A673 (cell line): ENCODE measurements around the gene RAB17.

Source experiments
- CTCF ChIP-seq: fragments of 300-800, 200-600 bp; sonication (generic); conservative IDR thresholded peaks from 2 replicates; pipeline ENCODE4 v1.5.1; 2017; ENCODE audit warnings: low read depth, mild to moderate bottlenecking, antibody characterized with exemption, low read length, moderate library complexity, mixed read lengths
- EZH2 ChIP-seq: fragments of 200-600 bp; sonication (generic); IDR thresholded peaks from 2 replicates; pipeline ENCODE4 v1.6.1; 2017; ENCODE audit warnings: borderline replicate concordance, low read depth, mild to moderate bottlenecking, mixed read lengths, antibody characterized with exemption, low read length; ENCODE audit not compliant: poor library complexity, severe bottlenecking

- no peak for TF ChIP-seq EZH2
- no peak for TF ChIP-seq CTCF
These were observed 55.0 kb downstream of the RAB17 start for GRCh38 chr2:237535385-237536082.
